ENCODE measurements around the gene DOCK10. TPM values are rescaled to one million over a fixed set of nuclear protein-coding genes. Genes with fewer than 3 reads are reported as not detected.

DOCK10 gene
- total and polyA plus RNA-seq, 10 of the 15 experiments (the other 5 are each of a cell fraction or from before 2014, with no cell fraction given), result 16.9 to 120 (median 85.5) TPM

DNA sequence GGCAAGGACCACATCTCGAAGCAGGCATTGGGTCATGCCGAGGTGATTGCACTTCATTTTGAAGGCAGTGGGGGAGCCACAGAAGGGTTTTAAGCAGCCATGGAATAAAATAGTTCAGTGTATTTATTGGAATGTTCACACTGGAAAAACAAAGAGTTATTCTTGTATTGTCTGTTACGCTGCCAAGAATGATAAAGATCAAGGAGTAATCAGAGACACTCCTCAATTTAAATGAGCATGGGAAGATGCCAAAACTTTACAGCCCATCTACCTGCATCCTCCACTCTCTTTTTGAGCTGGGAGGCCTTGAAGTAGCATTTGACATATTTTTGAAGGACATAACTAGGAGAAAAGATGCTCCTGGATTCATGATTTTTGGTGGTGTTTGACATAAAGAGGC is 112.8 kb downstream of the DOCK10 start:
- Histone ChIP-seq H4K20me1 (ENCODE audit: control insufficient read depth, insufficient read depth) (no peaks in the 10 kb centered on the region), H2AFZ (ENCODE audit: control insufficient read depth, low read depth, low read length) (no peak overlapping the region), H3K4me2 (ENCODE audit: control insufficient read depth, insufficient read depth) (no peak overlapping the region; the same call in 1 of the 2 replicates), H3K4me1 (ENCODE audit: control insufficient read depth, insufficient read depth, low read length) (peaks cover 54% of the 10 kb centered on the region), H3K27ac (ENCODE audit: control insufficient read depth, insufficient read depth) (peak overlapping the region; percentile 34; the same call in 1 of the 2 replicates), H3K36me3 (ENCODE audit: control insufficient read depth in 2 of 2, insufficient read depth in 2 of 2, low read length in 1 of 2) (peaks cover 14 to 34% of the 10 kb centered on the region in 2 experiments), H3K79me2 (ENCODE audit: control insufficient read depth, insufficient read depth, low read length) (peaks cover 65% of the 10 kb centered on the region), H3K4me3 (no peak overlapping the region), H3K9ac (ENCODE audit: control insufficient read depth, insufficient read depth, low read length) (no peak overlapping the region), H3K9me3 (replicated peaks; ENCODE audit: control insufficient read depth, insufficient read depth, low read length) (no peaks in the 10 kb centered on the region), H3K27me3 (replicated peaks in 1 of 2; ENCODE audit: control insufficient read depth in 2 of 2, insufficient read depth in 2 of 2, low read length in 1 of 2) (no peaks in the 10 kb centered on the region)
- DNase-seq (ENCODE audit: low read depth, low spot score) (no peak), FAIRE-seq (no peak), ATAC-seq (no peak)
- 98% methylated on average over 3 of the region's 3 CpGs for WGBS (ENCODE audit: insufficient coverage, insufficient replicate concordance, low lambda C conversion rate, missing lambda C conversion rate)
- TF ChIP-seq GATAD2B (conservative IDR thresholded peaks at IDR 0.05; ENCODE audit: low read depth), result no peak
- TF ChIP-seq SRF (IDR thresholded peaks at IDR 0.05; ENCODE audit: low read depth in 2 of 2, low read length in 2 of 2), result no peak
- TF ChIP-seq STAT3 (IDR thresholded peaks at IDR 0.05; ENCODE audit: low read depth, low read length), result no peak
- TF ChIP-seq POLR2A (IDR thresholded peaks at IDR 0.05; ENCODE audit: low read depth, low read length), result no peak
- TF ChIP-seq WRNIP1 (IDR thresholded peaks at IDR 0.05; ENCODE audit: borderline replicate concordance, low read depth, low read length), result no peak
- TF ChIP-seq STAT1 (conservative IDR thresholded peaks at IDR 0.05), result no peak
- intact Hi-C loops (cut with micrococcal nuclease; ENCODE audit: unreplicated experiment), result no loop called here
- ChIA-PET RAD21 (ENCODE audit: unreplicated experiment) (interaction anchor here (1.2 to 5.5 kb wide), 2 partner anchors 9 to 72 kb away, joined by 3 to 40 read pairs; no protein-coding TSS in a partner anchor), CTCF (interaction anchor here (1.5 to 14.6 kb wide), 4 partner anchors 11 to 73 kb away, joined by 3 to 118 read pairs (median 45); no protein-coding TSS in a partner anchor), POLR2A (interaction anchor here (1.0 to 5.3 kb wide), 3 partner anchors 8 to 15 kb away, joined by 3 to 34 read pairs (median 3); no protein-coding TSS in a partner anchor), SMC1A (ENCODE audit: uncharacterized antibody, unreplicated experiment) (interaction anchor here (0.7 to 21.4 kb wide), 6 partner anchors 14 to 111 kb away, joined by 3 to 443 read pairs (median 3); no protein-coding TSS in a partner anchor)
- in situ Hi-C loops (cut with MboI), result no loop called here
- TSS peak; percentile 21 for BruUV-seq (replicated peaks)

DNA sequence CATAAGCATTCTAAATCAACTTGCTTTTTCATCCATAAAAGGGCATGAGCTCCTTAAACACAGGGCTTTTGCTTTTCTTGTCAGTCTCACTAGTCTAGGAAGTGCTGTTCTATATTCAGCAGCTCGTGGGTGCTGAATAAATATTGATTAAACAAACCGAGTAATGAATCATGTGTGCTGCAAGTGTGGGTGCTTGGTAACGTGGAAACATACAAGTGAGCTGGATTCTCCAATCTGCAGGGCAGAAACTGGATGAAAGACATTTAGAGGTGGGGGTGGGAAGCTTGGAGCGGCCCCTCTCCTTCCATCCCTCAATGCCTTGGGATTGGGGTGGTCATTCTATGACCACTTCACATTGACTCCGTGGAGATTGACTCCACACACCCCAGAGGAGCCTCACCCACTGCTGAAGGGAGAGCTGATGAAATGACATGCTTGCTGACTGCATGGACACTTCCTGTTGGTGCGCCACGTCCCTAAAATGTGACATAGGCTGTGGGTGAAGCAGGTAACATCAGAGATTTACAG is 114.6 kb downstream of the DOCK10 start:
- DNase-seq (ENCODE audit: low read depth, low spot score) (no peak), ATAC-seq (no peak), FAIRE-seq (no peak)
- WGBS (ENCODE audit: insufficient coverage, insufficient replicate concordance, low lambda C conversion rate, missing lambda C conversion rate), result 28% methylated on average over 7 of the region's 7 CpGs
- Histone ChIP-seq H3K36me3 (ENCODE audit: control insufficient read depth in 2 of 2, insufficient read depth in 2 of 2, low read length in 1 of 2) (peaks cover 16 to 32% of the 10 kb centered on the region in 2 experiments), H3K79me2 (ENCODE audit: control insufficient read depth, insufficient read depth, low read length) (peaks cover 56% of the 10 kb centered on the region), H3K27ac (ENCODE audit: control insufficient read depth, insufficient read depth) (peak overlapping the region; percentile 71), H3K4me3 (no peak overlapping the region), H3K9ac (ENCODE audit: control insufficient read depth, insufficient read depth, low read length) (no peak overlapping the region), H3K4me1 (ENCODE audit: control insufficient read depth, insufficient read depth, low read length) (peaks cover 62% of the 10 kb centered on the region), H3K9me3 (replicated peaks; ENCODE audit: control insufficient read depth, insufficient read depth, low read length) (no peaks in the 10 kb centered on the region), H2AFZ (ENCODE audit: control insufficient read depth, low read depth, low read length) (no peak overlapping the region), H3K4me2 (ENCODE audit: control insufficient read depth, insufficient read depth) (peak overlapping the region; percentile 4; the same call in 1 of the 2 replicates), H3K27me3 (replicated peaks in 1 of 2; ENCODE audit: control insufficient read depth in 2 of 2, insufficient read depth in 2 of 2, low read length in 1 of 2) (no peaks in the 10 kb centered on the region), H4K20me1 (ENCODE audit: control insufficient read depth, insufficient read depth) (no peaks in the 10 kb centered on the region)
- ChIA-PET SMC1A (ENCODE audit: uncharacterized antibody, unreplicated experiment) (interaction anchor here (0.7 to 21.4 kb wide), 9 partner anchors 19 to 85 kb away, joined by 3 to 443 read pairs (median 4); no protein-coding TSS in a partner anchor), CTCF (interaction anchor here (1.2 to 14.6 kb wide), 9 partner anchors 13 to 150 kb away, joined by 3 to 118 read pairs (median 5); no protein-coding TSS in a partner anchor), RAD21 (ENCODE audit: unreplicated experiment) (interaction anchor here (1.0 to 5.5 kb wide), 11 partner anchors 10 to 80 kb away, joined by 3 to 40 read pairs (median 4); no protein-coding TSS in a partner anchor), POLR2A (interaction anchor here (1.4 to 5.3 kb wide), 6 partner anchors 8 to 20 kb away, joined by 3 to 34 read pairs (median 6); no protein-coding TSS in a partner anchor)
- in situ Hi-C loops (cut with MboI) (no loop called here), intact Hi-C loops (cut with micrococcal nuclease; ENCODE audit: unreplicated experiment) (no loop called here)
- TF ChIP-seq POU2F2 (IDR thresholded peaks at IDR 0.05; ENCODE audit: borderline replicate concordance, low read depth, low read length) (0 out of 3 replicates have a peak, but pooled peaks have one; percentile 17), SP1 (IDR thresholded peaks at IDR 0.05; ENCODE audit: low read depth, low read length) (no peak), BRCA1 (IDR thresholded peaks at IDR 0.05; ENCODE audit: low read depth, low read length) (no peak), RELA (IDR thresholded peaks at IDR 0.05; ENCODE audit: borderline replicate concordance, partially characterized antibody) (no peak), SPI1 (IDR thresholded peaks at IDR 0.05; ENCODE audit: borderline replicate concordance, insufficient read depth, low read depth, low read length) (peak; percentile 36; the same call in 1 of the 2 replicates), RB1 (IDR thresholded peaks at IDR 0.05; ENCODE audit: borderline replicate concordance) (no peak), POLR2A (IDR thresholded peaks at IDR 0.05; ENCODE audit: low read depth, low read length) (no peak), BACH1 (IDR thresholded peaks at IDR 0.05; ENCODE audit: borderline replicate concordance) (no peak), SMAD5 (IDR thresholded peaks at IDR 0.05; ENCODE audit: low read depth) (no peak)
- BruUV-seq (replicated peaks), result no TSS peak
